Sigmoid colon (tissue), 7 donors: Measurements from ENCODE around the gene PCGF5. TPM values are rescaled to one million over a fixed set of nuclear protein-coding genes. Genes with fewer than 3 reads are reported as not detected.
A peak's percentile ranks its signal among the peaks of the same experiment; 100 is the strongest.

Source experiments
- DNase-seq: peaks from one replicate; pipeline ENCODE4 v3.0.0-alpha.2; 2019
- H3K27ac ChIP-seq, 4 donors: fragments of 200-600 bp; sonication (generic); one replicate each; pipeline ENCODE4 v1.5.1; 2016 to 2019; ENCODE audit warnings: mild to moderate bottlenecking in 1 of 4
- H3K27me3 ChIP-seq, 3 donors: fragments of 200-600 bp; sonication (generic); one replicate each; pipeline ENCODE4 v1.5.1; 2019; ENCODE audit warnings: mild to moderate bottlenecking in 1 of 3
- H3K36me3 ChIP-seq, 4 donors: fragments of 200-600 bp; sonication (generic); one replicate each; pipeline ENCODE4 v1.5.1; 2016 to 2019
- H3K4me1 ChIP-seq, 4 donors: fragments of 200-600 bp; sonication (generic); one replicate each; pipeline ENCODE4 v1.5.1; 2017 to 2019
- H3K4me3 ChIP-seq, 4 donors: fragments of 200-600 bp; sonication (generic); one replicate each; pipeline ENCODE4 v1.5.1; 2017 to 2019; ENCODE audit warnings: mild to moderate bottlenecking in 2 of 4, moderate library complexity in 1 of 4
- H3K9me3 ChIP-seq, 4 donors: fragments of 200-600 bp in 3 of 4; sonication (generic) in 3 of 4; one replicate each; pipeline versions ENCODE4 v1.5.1 to v1.6.1; 2013 to 2019
- EP300 ChIP-seq, 4 donors: sonication (generic); formaldehyde crosslinking; IDR thresholded peaks; one replicate each; pipeline ENCODE4 v1.6.1; 2017; ENCODE audit warnings: antibody characterized with exemption in 4 of 4
- POLR2A ChIP-seq, 2 donors: fragments of 450-650 bp; IDR thresholded peaks; one replicate each; pipeline ENCODE4 v1.6.1; 2016; ENCODE audit warnings: antibody characterized with exemption in 2 of 2, mild to moderate bottlenecking in 2 of 2, moderate library complexity in 2 of 2
- POLR2AphosphoS5 ChIP-seq, 4 donors: sonication (generic); formaldehyde crosslinking; IDR thresholded peaks; one replicate each; pipeline ENCODE4 v1.6.1; 2017; ENCODE audit warnings: antibody characterized with exemption in 4 of 4
- WGBS, 2 donors: extraction: QIAGEN DNeasy Blood & Tissue Kit; methylation state at CpG; one replicate each; pipeline ENCODE4 v1.1.7; 2013; 5-methylcytosine and 5-hydroxymethylcytosine counted together
- intact Hi-C: fragments of 100-400 bp; cut with DNase I; formaldehyde crosslinking; loops from one replicate; pipeline ENCODE4 v1.15.1; 2023
- polyA plus RNA-seq, 3 donors: library from polyadenylated mRNA; stranded (reverse); fragments of 200-250 nt; gene quantifications; one replicate each; pipeline ENCODE4 v1.2.3, GENCODE V29; 2013
- total RNA-seq, 4 donors: library from RNA; depleted of rRNA; stranded (reverse); fragments of >200 nt; gene quantifications; one replicate each; pipeline ENCODE4 v1.1.0, GENCODE V29; 2016
- TF ChIP-seq, protein P1 (sequence below), 4 experiments: fragments of 450-650 bp in 3 of 4; fragments of 200-600 bp in 1 of 4; IDR thresholded peaks; one replicate each; pipeline ENCODE4 v1.5.1; 2016 to 2019; ENCODE audit warnings: antibody characterized with exemption in 4 of 4, mild to moderate bottlenecking in 3 of 4, moderate library complexity in 2 of 4
- donor health status: healthy with polysubstance abuse.
- donor health status: Bipolar disorder and iron deficiency.
- donor health status: healthy.

Gene PCGF5
- total RNA-seq, result 10 to 100 TPM; 48.7 to 60.3 (median 49.2) TPM
- polyA plus RNA-seq, result 10 to 100 TPM; 38.9 to 78.7 (median 78.6) TPM

DNA sequence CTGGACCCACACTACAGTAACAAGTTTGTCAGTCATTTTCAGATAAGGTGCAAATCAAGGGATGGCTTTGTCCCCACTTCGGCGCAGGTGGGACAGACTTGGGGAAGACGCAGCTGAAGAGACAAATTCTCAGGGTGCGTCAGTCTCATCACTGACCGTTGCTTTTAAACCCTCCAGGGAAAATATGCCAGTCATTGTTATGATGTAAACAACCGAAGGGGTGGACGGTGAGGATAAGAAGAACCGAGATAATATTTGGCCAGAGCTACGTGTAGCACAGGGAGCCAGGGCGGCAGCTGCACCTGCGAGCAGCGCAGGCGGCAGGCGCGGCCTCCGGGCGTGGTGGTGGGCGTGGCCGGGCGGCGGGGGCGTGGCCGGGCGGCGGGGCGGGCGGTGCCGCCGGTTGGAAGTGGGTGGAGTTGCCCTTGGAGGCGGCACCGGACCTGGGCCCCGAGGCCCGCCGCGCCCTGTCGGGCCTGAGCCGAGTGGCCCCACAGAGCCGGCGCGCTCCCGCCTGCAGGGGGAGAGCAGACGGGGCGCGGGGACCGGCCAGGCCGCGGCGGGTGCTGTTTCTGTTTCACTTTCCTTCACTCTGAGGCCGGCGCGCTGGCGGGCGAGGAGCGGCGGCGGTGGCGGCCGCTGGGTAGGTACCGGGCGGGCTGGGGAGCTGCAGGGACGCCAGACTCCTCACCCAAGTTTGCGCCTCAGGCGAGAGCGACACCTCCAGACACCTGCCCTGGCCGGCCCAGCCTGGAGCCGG is at the start of gene PCGF5:
Gene PCGF5, plus strand, starts transcription at position 470 of the 760 bp plus-strand sequence. CDS start 2,209 bp downstream, outside the sequence.
- Histone ChIP-seq H3K27me3 (no peaks in the 10 kb centered on the region), H3K36me3 (no peaks in the 10 kb centered on the region), H3K27ac (peak within 1 kb of the TSS; percentile 89 to 96 (median 94)), H3K9me3 (no peaks in the 10 kb centered on the region), H3K4me3 (peak within 1 kb of the TSS; percentile 95 to 99 (median 96)), H3K4me1 (peaks cover 0 to 38% (median 28%) of the 10 kb centered on the region in 4 donors)
- 1% methylated on average over 66 of the region's 66 CpGs for WGBS, 2 donors
- DNase-seq, result peak; percentile 94
- intact Hi-C loops, result no loop called here
- TF ChIP-seq, protein P1, sequence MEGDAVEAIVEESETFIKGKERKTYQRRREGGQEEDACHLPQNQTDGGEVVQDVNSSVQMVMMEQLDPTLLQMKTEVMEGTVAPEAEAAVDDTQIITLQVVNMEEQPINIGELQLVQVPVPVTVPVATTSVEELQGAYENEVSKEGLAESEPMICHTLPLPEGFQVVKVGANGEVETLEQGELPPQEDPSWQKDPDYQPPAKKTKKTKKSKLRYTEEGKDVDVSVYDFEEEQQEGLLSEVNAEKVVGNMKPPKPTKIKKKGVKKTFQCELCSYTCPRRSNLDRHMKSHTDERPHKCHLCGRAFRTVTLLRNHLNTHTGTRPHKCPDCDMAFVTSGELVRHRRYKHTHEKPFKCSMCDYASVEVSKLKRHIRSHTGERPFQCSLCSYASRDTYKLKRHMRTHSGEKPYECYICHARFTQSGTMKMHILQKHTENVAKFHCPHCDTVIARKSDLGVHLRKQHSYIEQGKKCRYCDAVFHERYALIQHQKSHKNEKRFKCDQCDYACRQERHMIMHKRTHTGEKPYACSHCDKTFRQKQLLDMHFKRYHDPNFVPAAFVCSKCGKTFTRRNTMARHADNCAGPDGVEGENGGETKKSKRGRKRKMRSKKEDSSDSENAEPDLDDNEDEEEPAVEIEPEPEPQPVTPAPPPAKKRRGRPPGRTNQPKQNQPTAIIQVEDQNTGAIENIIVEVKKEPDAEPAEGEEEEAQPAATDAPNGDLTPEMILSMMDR (IDR thresholded peaks at IDR 0.05), result peak in 3 of 4 experiments; percentile 18 to 32 (median 29)
- TF ChIP-seq POLR2AphosphoS5 (IDR thresholded peaks at IDR 0.05) (peak in 3 of 4 donors; percentile 75 to 85 (median 82)), POLR2A (IDR thresholded peaks at IDR 0.05) (peak; percentile 27 to 31), EP300 (IDR thresholded peaks at IDR 0.05) (no peak)

DNA sequence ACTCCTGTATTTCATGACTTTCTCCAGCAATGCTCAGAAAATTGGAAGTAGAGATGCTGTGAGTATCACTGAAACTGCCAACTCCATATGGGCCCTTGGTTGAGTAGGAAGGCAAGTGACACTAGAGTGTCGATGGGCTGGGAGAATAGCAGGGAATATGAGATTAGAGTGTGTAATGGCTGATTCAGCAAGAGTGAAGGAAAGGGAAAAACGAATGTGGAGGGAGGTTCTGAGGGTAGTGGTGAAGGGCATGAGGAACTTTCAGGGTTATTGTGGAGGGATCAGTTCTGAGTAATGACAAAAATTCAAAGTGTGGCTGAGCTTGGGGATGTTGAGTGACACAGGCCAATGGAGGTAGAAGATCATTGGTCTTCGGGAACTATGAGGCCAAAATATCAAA is 49.0 kb upstream of the PCGF5 start:
- 92 to 95% methylated on average over 3 of the region's 3 CpGs for WGBS, 2 donors
- Histone ChIP-seq H3K27ac (no peak overlapping the region), H3K4me3 (no peak overlapping the region), H3K4me1 (peaks cover 0 to 3% (median 0%) of the 10 kb centered on the region in 4 donors), H3K27me3 (no peaks in the 10 kb centered on the region), H3K36me3 (no peaks in the 10 kb centered on the region), H3K9me3 (no peaks in the 10 kb centered on the region)
- intact Hi-C loops, result no loop called here
- DNase-seq, result no peak
- TF ChIP-seq POLR2AphosphoS5 (IDR thresholded peaks at IDR 0.05) (no peak), EP300 (IDR thresholded peaks at IDR 0.05) (no peak), POLR2A (IDR thresholded peaks at IDR 0.05) (no peak)
- TF ChIP-seq, protein P1 (IDR thresholded peaks at IDR 0.05), result no peak

DNA sequence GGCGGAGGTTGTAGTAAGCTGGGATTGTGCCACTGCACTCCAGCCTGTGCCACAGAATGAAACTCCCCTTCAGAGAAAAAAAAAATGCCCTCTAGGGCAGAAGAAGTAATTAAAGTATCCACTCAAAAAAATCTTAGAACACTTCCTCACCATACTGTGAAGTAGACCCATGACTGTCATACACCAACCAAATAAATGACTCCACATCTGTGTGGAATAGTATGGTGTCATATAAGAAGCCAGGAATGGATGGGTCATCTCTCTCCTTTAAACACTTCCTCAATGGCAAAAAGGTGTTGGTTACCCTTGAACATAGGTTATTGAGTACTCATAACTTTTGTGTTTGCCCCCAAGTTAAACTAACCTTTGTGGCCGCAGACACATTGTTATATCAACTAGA is 48.1 kb upstream of the PCGF5 start:
- Histone ChIP-seq H3K36me3 (no peaks in the 10 kb centered on the region), H3K27ac (no peak overlapping the region), H3K4me1 (peaks cover 0 to 3% (median 0%) of the 10 kb centered on the region in 4 donors), H3K9me3 (no peaks in the 10 kb centered on the region), H3K4me3 (no peak overlapping the region), H3K27me3 (no peaks in the 10 kb centered on the region)
- no peak for DNase-seq
- intact Hi-C loops, result no loop called here
- TF ChIP-seq POLR2AphosphoS5 (IDR thresholded peaks at IDR 0.05), result no peak
- no peak for TF ChIP-seq EP300 (IDR thresholded peaks at IDR 0.05)
- TF ChIP-seq, protein P1 (IDR thresholded peaks at IDR 0.05), result no peak
- TF ChIP-seq POLR2A (IDR thresholded peaks at IDR 0.05), result no peak
- WGBS, 2 donors, result 91 to 96% methylated on average over 2 of the region's 2 CpGs

DNA sequence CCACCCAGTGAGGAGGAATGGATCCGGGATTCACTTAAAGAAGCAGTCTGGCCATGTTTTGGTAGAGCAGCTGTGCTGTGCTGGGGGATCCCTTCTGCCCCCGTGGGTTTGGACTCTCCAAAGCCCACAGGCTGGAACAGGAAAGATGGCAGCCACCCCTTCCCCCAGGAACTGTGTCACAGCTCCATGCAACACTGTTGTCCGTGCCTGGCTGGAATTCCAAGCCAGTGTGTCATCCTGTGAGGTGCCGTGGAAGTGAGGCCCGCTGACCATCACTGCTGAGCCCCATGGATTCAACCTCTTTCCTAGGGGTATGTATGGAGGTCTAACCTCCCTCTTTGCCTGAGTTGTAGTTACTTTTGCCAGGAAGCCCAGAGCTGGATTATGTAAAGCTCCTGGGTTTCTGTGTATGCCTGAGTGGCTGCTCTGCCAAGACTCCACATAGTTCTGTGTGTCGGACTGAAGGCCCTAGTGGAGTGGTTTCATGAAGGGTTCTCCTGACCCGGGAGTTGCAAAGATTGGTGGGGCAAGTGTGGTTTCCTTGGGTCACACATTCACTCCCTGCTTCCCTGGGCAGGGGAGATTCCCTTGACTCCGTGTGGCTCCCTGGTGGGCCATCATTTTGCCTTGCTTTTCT is 35.1 kb upstream of the PCGF5 start:
- Histone ChIP-seq H3K4me3 (no peak overlapping the region), H3K27ac (peak overlapping the region in 2 of 4 donors; percentile 16 to 26), H3K4me1 (peaks cover 0 to 20% (median 17%) of the 10 kb centered on the region in 4 donors), H3K9me3 (no peaks in the 10 kb centered on the region), H3K27me3 (no peaks in the 10 kb centered on the region), H3K36me3 (no peaks in the 10 kb centered on the region)
- no peak for TF ChIP-seq POLR2AphosphoS5 (IDR thresholded peaks at IDR 0.05)
- no peak for TF ChIP-seq POLR2A (IDR thresholded peaks at IDR 0.05)
- TF ChIP-seq, protein P1 (IDR thresholded peaks at IDR 0.05), result no peak
- TF ChIP-seq EP300 (IDR thresholded peaks at IDR 0.05), result no peak
- WGBS, 2 donors, result 91 to 94% methylated on average over 8 of the region's 8 CpGs
- no peak for DNase-seq
- intact Hi-C loops, result no loop called here
